ENCODE data around the gene BMP3.
"Not testable (repeated sequence)": the region's sequence is repeated elsewhere in the genome, so short reads cannot be mapped to it uniquely, and the experiment has no call there.

The BMP3 gene

GRCh38 chr4:81030061-81030980 lies at the start of gene BMP3:
Gene BMP3 (plus strand): TSS chr4:81030708. CDS start chr4:81031285, 577 bp downstream.
- DNase-seq (ENCODE audit: low spot score), result peak; percentile 22

- no peak for DNase-seq (ENCODE audit: low spot score)
Observed at GRCh38 chr4:80986011-80986410, 44.5 kb upstream of the BMP3 start.

GRCh38 chr4:80989921-80990544 lies 40.5 kb upstream of the BMP3 start:
- DNase-seq (ENCODE audit: low spot score), result peak; percentile 43

- DNase-seq (ENCODE audit: low spot score), result no peak
Observed at GRCh38 chr4:80990851-80991250, 39.7 kb upstream of the BMP3 start.

GRCh38 chr4:80999943-81000342 lies 30.6 kb upstream of the BMP3 start:
- DNase-seq (ENCODE audit: low spot score), result no peak

GRCh38 chr4:81003597-81004111 lies 26.9 kb upstream of the BMP3 start:
- no peak for DNase-seq (ENCODE audit: low spot score)

- DNase-seq (ENCODE audit: low spot score), result no peak
Observed at GRCh38 chr4:81007417-81007816, 23.1 kb upstream of the BMP3 start.

GRCh38 chr4:81016566-81016965 lies 13.9 kb upstream of the BMP3 start:
- not testable (repeated sequence) for DNase-seq (ENCODE audit: low spot score)

GRCh38 chr4:81019006-81019405 lies 11.5 kb upstream of the BMP3 start:
- no peak for DNase-seq (ENCODE audit: low spot score)

GRCh38 chr4:81021142-81021944 lies 9.2 kb upstream of the BMP3 start:
- DNase-seq (ENCODE audit: low spot score), result no peak

GRCh38 chr4:81021981-81022380 lies 8.5 kb upstream of the BMP3 start:
- no peak for DNase-seq (ENCODE audit: low spot score)

- no peak for DNase-seq (ENCODE audit: low spot score)
Observed at GRCh38 chr4:81023484-81023883, 7.0 kb upstream of the BMP3 start.

- DNase-seq (ENCODE audit: low spot score), result no peak
Observed at GRCh38 chr4:81030981-81031791, 678 bp downstream of the BMP3 start.

- DNase-seq (ENCODE audit: low spot score), result no peak
Observed at GRCh38 chr4:81031796-81032551, 1.5 kb downstream of the BMP3 start.

- no peak for DNase-seq (ENCODE audit: low spot score)
Observed at GRCh38 chr4:81032771-81033684, 2.5 kb downstream of the BMP3 start.

GRCh38 chr4:81038636-81039350 lies 8.3 kb downstream of the BMP3 start:
- no peak for DNase-seq (ENCODE audit: low spot score)

- DNase-seq (ENCODE audit: low spot score), result no peak
Observed at GRCh38 chr4:81039351-81039972, 9.0 kb downstream of the BMP3 start.

- peak; percentile 33 for DNase-seq (ENCODE audit: low spot score)
Observed at GRCh38 chr4:81040012-81040659, 9.6 kb downstream of the BMP3 start.

Measured in SW480 (cell line).